Duodenal mucosa (tissue), 2 donors: ENCODE measurements around the gene UBE2Q1.

Experiments
- H3K27ac ChIP-seq: one replicate; pipeline ENCODE4 v1.7.0; 2013; ENCODE audit warnings: low read depth, low read length
- H3K27me3 ChIP-seq, 2 donors: one replicate each; pipeline ENCODE4 v1.7.0; 2013; ENCODE audit warnings: low read length in 2 of 2, control low read depth in 1 of 2; ENCODE audit not compliant: insufficient read depth in 2 of 2, control insufficient read depth in 1 of 2
- H3K36me3 ChIP-seq, 2 donors: one replicate each; pipeline ENCODE4 v1.7.0; 2013; ENCODE audit warnings: low read length in 2 of 2, control low read depth in 1 of 2; ENCODE audit not compliant: insufficient read depth in 2 of 2, control insufficient read depth in 1 of 2
- H3K4me1 ChIP-seq, 2 donors: one replicate each; pipeline ENCODE4 v1.7.0; 2013; ENCODE audit warnings: low read length in 2 of 2, control low read depth in 1 of 2; ENCODE audit not compliant: insufficient read depth in 2 of 2, control insufficient read depth in 1 of 2
- H3K4me3 ChIP-seq, 2 donors: one replicate each; pipeline ENCODE4 v1.7.0; 2013; ENCODE audit warnings: low read length in 2 of 2, low read depth in 1 of 2
- H3K9ac ChIP-seq, 2 donors: one replicate each; pipeline ENCODE4 v1.7.0; 2013; ENCODE audit warnings: low read length in 2 of 2, low read depth in 1 of 2
- H3K9me3 ChIP-seq, 2 donors: one replicate each; pipeline ENCODE4 v1.7.0; 2013; ENCODE audit warnings: low read length in 2 of 2, control low read depth in 1 of 2; ENCODE audit not compliant: control insufficient read depth in 1 of 2

The UBE2Q1 gene

DNA sequence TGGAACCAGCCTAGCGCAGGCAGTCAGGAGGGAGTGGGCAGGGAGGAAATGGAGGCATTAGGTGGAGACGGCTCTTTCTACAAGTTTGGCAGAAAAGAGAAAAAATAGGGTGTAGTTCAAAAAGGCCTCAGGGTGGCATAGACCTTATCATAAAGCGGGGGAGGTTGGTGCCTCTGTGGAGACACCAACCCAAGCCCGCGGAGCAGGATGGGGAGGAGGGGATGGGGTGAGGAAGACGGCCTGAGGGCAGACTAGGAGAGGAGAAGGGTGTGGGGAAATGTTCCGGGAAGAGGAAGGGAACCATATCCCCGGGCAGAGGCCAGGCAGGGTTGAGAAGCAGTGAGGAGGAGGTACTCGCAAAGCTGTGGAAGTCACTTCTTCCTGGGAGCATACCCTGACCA lies 38.9 kb downstream of the UBE2Q1 start:
- Histone ChIP-seq H3K9ac (no peak overlapping the region), H3K27me3 (no peaks in the 10 kb centered on the region), H3K4me1 (no peaks in the 10 kb centered on the region), H3K4me3 (no peak overlapping the region), H3K27ac (no peak overlapping the region), H3K36me3 (no peaks in the 10 kb centered on the region), H3K9me3 (no peaks in the 10 kb centered on the region)

DNA sequence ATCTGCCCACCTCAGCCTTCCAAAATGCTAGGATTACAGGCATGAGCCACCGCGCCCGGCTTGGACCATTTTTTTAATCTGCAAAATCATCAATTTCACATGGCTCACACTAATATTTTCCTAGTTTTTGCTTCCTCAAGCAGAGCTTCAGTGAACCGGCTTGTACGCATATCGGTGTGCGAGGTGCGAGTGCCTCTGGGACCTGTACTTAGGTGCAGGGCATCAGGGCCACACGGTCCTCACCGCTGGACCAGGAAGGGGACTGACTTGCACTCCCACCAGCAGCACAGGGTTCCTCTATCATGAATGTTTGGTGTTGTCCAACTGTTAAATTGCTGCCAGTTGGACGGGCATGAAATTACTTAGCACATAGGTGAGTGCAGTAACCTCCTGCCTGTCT lies 40.8 kb downstream of the UBE2Q1 start:
- Histone ChIP-seq H3K4me3 (no peak overlapping the region), H3K27ac (no peak overlapping the region), H3K9me3 (no peaks in the 10 kb centered on the region), H3K36me3 (no peaks in the 10 kb centered on the region), H3K9ac (no peak overlapping the region), H3K4me1 (no peaks in the 10 kb centered on the region), H3K27me3 (no peaks in the 10 kb centered on the region)

DNA sequence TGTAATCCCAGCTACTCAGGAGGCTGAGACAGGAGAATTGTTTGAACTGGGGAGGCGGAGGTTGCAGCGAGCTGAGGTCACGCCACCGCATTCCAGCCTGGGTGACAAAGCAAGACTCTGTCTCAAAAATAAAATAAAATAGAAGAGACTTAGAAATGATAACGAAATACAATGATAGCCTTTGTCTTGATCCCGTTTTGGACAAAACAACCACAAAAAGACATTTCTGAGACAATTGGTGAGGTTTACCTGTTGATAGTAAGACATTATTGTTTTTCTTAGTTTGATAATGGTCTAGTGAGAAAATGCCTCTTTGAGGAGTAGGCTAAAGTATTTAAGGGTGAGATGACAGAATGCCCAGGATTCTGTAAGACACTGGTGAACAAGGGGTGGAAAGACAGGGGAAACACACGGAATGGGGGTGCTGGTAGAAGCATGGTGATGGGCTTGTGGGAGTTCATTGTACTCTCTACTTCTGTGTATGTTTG lies 44.4 kb downstream of the UBE2Q1 start:
- Histone ChIP-seq H3K27ac (no peak overlapping the region), H3K4me1 (no peaks in the 10 kb centered on the region), H3K9ac (no peak overlapping the region), H3K36me3 (no peaks in the 10 kb centered on the region), H3K27me3 (no peaks in the 10 kb centered on the region), H3K4me3 (no peak overlapping the region), H3K9me3 (no peaks in the 10 kb centered on the region)

DNA sequence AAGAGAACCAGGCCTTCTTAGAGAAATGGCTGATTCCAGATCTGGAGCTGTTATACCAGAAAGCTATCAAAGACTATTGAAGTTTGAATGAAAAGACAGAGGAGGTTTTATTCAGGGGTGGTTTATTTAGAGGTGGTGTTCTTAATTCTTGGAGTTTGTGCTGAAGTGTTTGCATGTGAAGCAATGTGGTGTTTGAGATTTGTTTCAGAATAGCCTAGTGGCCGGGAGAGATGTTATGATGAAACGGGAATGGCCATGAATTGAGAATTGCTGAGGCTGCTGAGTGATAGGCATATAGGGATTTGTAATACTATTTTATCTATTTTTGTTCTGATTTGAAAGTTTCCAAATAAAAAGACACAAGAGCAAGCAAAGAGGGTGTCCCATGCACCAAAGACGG lies 45.7 kb downstream of the UBE2Q1 start:
- Histone ChIP-seq H3K27me3 (peaks cover 0 to 4% of the 10 kb centered on the region in 2 donors), H3K9ac (no peak overlapping the region), H3K36me3 (no peaks in the 10 kb centered on the region), H3K4me3 (no peak overlapping the region), H3K27ac (no peak overlapping the region), H3K9me3 (no peaks in the 10 kb centered on the region), H3K4me1 (no peaks in the 10 kb centered on the region)

DNA sequence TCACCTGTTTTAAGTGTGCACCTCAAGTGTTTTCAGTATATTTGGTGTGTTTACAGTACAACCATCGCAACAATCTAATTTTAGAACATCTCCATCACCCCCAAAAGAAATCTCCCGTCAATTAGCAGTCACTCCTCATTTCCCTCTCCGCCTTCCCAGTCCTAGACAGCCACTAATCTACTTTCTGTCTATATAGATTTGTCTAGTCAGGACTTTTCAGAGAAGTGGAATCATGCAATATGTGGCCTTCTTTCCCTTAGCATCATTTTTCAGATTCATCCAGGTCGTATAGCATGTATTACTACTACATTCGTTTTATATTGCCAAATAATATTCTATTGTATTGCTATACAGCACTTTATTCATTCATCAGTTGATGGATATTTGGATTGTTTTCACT lies 54.6 kb downstream of the UBE2Q1 start:
- Histone ChIP-seq H3K27me3 (peaks cover 31 to 40% of the 10 kb centered on the region in 2 donors), H3K27ac (no peak overlapping the region), H3K9ac (no peak overlapping the region), H3K4me1 (no peaks in the 10 kb centered on the region), H3K9me3 (no peaks in the 10 kb centered on the region), H3K36me3 (no peaks in the 10 kb centered on the region), H3K4me3 (no peak overlapping the region)

DNA sequence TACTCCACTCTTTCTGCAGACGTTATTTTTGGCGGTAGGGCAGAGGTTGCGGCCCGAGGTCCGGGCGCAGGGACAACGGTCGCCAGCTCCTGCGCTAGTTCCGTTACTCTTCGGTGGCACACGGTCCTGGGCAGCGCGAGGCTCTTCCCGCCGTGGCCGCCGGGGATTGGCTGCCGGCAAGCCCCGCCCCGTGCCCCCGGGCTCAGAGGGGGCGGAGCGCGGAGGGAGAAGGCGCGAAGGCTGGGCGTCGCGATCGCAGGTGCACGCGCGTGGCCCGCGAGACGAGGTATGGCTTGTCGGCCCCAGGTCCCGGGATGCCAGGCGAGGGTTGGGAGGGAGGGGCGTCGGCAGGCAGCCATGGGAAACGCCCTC lies 55.7 kb downstream of the UBE2Q1 start:
- Histone ChIP-seq H3K27ac (no peak overlapping the region), H3K4me3 (peak overlapping the region in 1 of 2 donors; percentile 28), H3K9me3 (no peaks in the 10 kb centered on the region), H3K36me3 (no peaks in the 10 kb centered on the region), H3K9ac (no peak overlapping the region), H3K4me1 (no peaks in the 10 kb centered on the region), H3K27me3 (peaks cover 32 to 37% of the 10 kb centered on the region in 2 donors)

DNA sequence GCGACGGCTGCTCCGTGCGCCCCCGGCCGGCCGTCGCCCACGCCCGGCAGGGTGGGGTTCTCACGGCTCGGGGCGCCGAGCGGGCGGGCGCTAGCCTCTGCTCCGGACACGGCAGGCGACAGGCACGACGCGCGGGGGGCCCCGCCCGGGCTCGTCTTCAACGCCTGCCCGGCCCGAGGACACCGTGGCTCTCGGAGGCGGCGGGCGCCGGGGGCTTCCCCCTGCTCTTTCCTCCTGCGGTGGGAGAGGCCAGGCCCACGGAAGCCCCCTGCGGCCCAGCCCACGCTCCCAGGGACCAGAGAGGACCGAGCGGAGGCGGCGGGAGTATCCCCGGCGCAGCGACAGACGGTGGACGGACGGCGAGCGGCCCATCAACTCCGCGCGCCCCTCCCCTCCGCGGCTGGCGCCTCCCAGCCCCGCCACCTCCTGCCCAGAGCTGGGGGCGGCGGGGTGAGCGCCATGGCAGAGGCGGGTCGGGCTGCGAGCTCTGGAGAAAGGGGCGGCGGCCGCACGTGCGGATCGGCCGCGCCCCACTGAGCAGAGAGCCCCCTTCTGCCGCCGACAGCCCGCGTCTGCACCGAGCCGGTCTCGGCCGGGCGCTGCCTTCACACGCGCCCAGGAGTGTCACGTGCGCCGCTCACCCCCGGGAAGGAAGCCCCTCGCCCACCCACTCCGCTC lies 56.3 kb downstream of the UBE2Q1 start, which contains the start of the genes SHE and TDRD10:
Gene SHE, minus strand, starts transcription at position 347 of the 678 bp plus-strand sequence. CDS start 386 bp downstream, outside the sequence.
Gene TDRD10, plus strand, starts transcription at position 154 of the 678 bp plus-strand sequence. CDS start 4,685 bp downstream, outside the sequence.
- H3K9ac ChIP-seq: peak within 1 kb of the TSS; percentile 9 to 18

DNA sequence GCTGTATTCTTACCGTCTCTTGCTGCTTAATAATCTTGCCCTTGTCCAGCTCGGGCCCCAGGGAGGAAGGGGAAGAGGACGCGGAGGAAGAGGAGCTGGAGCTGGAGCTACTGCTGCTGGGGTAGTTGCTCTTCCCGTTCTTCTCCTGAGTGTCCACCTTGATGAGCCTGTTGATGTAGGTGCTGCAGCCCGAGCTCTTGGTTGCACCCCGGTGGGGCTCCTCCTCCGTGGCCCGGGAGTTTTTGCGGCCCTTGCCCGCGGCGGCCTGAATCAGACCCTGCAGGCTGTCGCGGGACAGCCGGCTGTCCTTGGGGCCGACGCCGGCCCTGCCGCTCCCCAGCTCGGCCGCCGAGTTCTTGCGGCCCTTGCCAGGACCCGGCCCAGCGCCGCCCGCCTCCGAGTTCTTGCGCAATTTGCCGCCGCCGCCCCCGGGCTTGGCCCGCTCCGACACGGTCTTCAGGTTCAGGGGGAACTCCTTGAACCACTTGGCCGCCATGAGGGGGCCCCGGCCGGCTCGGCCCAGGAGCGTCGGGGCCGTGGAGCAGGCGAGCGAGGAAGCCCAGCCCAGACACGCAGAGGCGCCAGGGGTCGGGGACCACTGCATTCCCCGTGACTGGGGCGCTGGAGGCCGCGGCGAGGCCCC lies 56.9 kb downstream of the UBE2Q1 start:
- H3K9me3 ChIP-seq: no peaks in the 10 kb centered on the region
- no peaks in the 10 kb centered on the region for H3K36me3 ChIP-seq
- peaks cover 0 to 3% of the 10 kb centered on the region in 2 donors for H3K4me1 ChIP-seq
- H3K4me3 ChIP-seq: peak overlapping the region; percentile 42 to 62
- peak overlapping the region; percentile 9 to 18 for H3K9ac ChIP-seq
- no peak overlapping the region for H3K27ac ChIP-seq
- peaks cover 32 to 35% of the 10 kb centered on the region in 2 donors for H3K27me3 ChIP-seq

More for the DNA sequence above, 56.3 kb downstream of the UBE2Q1 start, which contains the start of the genes SHE and TDRD10:
- no peak within 1 kb of the TSS for H3K27ac ChIP-seq
- H3K4me3 ChIP-seq: peak within 1 kb of the TSS; percentile 42 to 62
- no peaks in the 10 kb centered on the region for H3K4me1 ChIP-seq
- peaks cover 32 to 35% of the 10 kb centered on the region in 2 donors for H3K27me3 ChIP-seq
- H3K36me3 ChIP-seq: no peaks in the 10 kb centered on the region
- no peaks in the 10 kb centered on the region for H3K9me3 ChIP-seq

DNA sequence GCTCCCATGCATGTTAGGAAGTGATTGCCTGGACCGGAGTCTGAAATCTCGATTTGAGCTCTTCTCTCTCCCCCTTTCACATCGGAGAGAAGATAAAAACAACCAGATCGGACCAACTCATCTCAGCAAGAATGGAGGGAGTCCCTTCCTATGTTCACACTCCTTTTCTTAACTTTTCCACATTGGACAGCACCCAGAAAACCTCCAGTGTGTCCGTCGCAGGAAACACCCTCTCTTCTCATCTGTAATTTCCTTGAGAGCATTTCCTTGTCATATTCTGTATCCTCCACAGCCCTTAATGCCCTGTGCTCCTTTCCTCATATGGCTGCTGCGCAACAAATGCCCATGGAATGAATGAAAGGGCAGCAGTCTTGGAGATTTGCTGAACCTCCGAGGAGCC lies 57.9 kb downstream of the UBE2Q1 start:
- no peaks in the 10 kb centered on the region for H3K9me3 ChIP-seq
- peaks cover 32 to 35% of the 10 kb centered on the region in 2 donors for H3K27me3 ChIP-seq
- H3K4me1 ChIP-seq: peaks cover 0 to 3% of the 10 kb centered on the region in 2 donors
- H3K9ac ChIP-seq: no peak overlapping the region
- H3K4me3 ChIP-seq: peak overlapping the region; percentile 42 to 62
- H3K36me3 ChIP-seq: no peaks in the 10 kb centered on the region
- H3K27ac ChIP-seq: no peak overlapping the region

DNA sequence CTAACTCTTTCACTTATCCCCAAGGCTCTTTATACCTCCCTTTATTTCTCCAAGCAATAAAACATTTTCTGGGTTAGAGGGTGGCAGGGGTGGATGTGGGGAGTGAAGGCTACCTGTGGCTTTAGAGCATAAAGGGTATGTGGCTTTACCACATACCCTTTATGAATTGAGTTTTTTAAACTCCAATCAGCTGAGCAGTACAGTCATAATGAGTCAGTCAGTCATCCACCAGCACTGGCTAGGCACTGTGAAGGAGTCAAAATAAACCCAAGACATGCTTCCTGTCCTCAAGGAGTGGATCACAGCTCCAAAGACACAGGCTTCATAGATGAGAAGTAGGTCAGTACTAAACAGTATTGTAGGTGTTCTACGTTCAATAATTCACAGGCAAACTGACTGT lies 59.0 kb downstream of the UBE2Q1 start:
- Histone ChIP-seq H3K9ac (no peak overlapping the region), H3K9me3 (no peaks in the 10 kb centered on the region), H3K36me3 (no peaks in the 10 kb centered on the region), H3K27me3 (peaks cover 28 to 35% of the 10 kb centered on the region in 2 donors), H3K27ac (no peak overlapping the region), H3K4me1 (peaks cover 0 to 3% of the 10 kb centered on the region in 2 donors), H3K4me3 (no peak overlapping the region)
